CD4-positive, alpha-beta T cell treated with Interleukin-4 for 1 hour (primary cell): ENCODE measurements around the gene SCARF1.
"Not testable (repeated sequence)": the region's sequence is repeated elsewhere in the genome, so short reads cannot be mapped to it uniquely, and the experiment has no call there.

Experiments used
- DNase-seq, 2 donors: peaks; one replicate each; pipeline ENCODE4 v3.0.0-alpha.2; 2020 to 2022

The SCARF1 gene

GRCh38 chr17:1645207-1646171 lies at the start of gene SCARF1:
TSS of gene SCARF1 (minus strand) at chr17:1645732. CDS start at chr17:1645697, 35 bp downstream.
- DNase-seq: no peak

GRCh38 chr17:1693339-1693738 lies 47.8 kb upstream of the SCARF1 start:
- DNase-seq: no peak

GRCh38 chr17:1690544-1691221 lies 45.2 kb upstream of the SCARF1 start:
- no peak for DNase-seq

GRCh38 chr17:1688405-1688804 lies 42.9 kb upstream of the SCARF1 start:
- DNase-seq: not testable (repeated sequence)

GRCh38 chr17:1686086-1686485 lies 40.6 kb upstream of the SCARF1 start:
- no peak for DNase-seq

- peak; percentile 99 for DNase-seq
These were observed 39.1 kb upstream of the SCARF1 start, which contains the start of gene PRPF8 for GRCh38 chr17:1684378-1685189. TSS of gene PRPF8 (minus strand) at chr17:1684867. CDS start at chr17:1684571, 296 bp downstream.

GRCh38 chr17:1683459-1683858 lies 37.9 kb upstream of the SCARF1 start:
- no peak for DNase-seq

GRCh38 chr17:1676401-1676800 lies 30.9 kb upstream of the SCARF1 start:
- no peak for DNase-seq

GRCh38 chr17:1673041-1673785 lies 27.7 kb upstream of the SCARF1 start:
- peak in 1 of 2 donors; percentile 34 for DNase-seq

- not testable (repeated sequence) for DNase-seq
These were observed 18.4 kb upstream of the SCARF1 start for GRCh38 chr17:1663934-1664333.

- no peak for DNase-seq
These were observed 15.5 kb upstream of the SCARF1 start for GRCh38 chr17:1661045-1661444.

- no peak for DNase-seq
These were observed 12.6 kb upstream of the SCARF1 start for GRCh38 chr17:1658100-1658499.

GRCh38 chr17:1653735-1654134 lies 8.2 kb upstream of the SCARF1 start:
- DNase-seq: no peak

GRCh38 chr17:1652794-1653193 lies 7.3 kb upstream of the SCARF1 start:
- DNase-seq: not testable (repeated sequence)

- no peak for DNase-seq
These were observed 6.0 kb upstream of the SCARF1 start for GRCh38 chr17:1651559-1651844.

- DNase-seq: no peak
These were observed 5.4 kb upstream of the SCARF1 start for GRCh38 chr17:1650731-1651558.

- peak in 1 of 2 donors; percentile 35 for DNase-seq
These were observed 4.4 kb upstream of the SCARF1 start, which contains the start of gene RILP for GRCh38 chr17:1649844-1650501. TSS of gene RILP (minus strand) at chr17:1649866. CDS start at chr17:1649804, 62 bp downstream.

GRCh38 chr17:1648963-1649843 lies 3.7 kb upstream of the SCARF1 start:
- peak; percentile 94 to 95 for DNase-seq

- no peak for DNase-seq
These were observed 2.8 kb upstream of the SCARF1 start for GRCh38 chr17:1648173-1648962.
